ENCODE measurements around the gene LINGO3. TPM values are rescaled to one million over a fixed set of nuclear protein-coding genes. Genes with fewer than 3 reads are reported as not detected.

LINGO3 gene
- total RNA-seq, 2 experiments from 2014 or later, result 0.33 to 0.39 TPM

- Mint-ChIP-seq H3K27ac (no peak overlapping the region), H3K4me3 (no peak overlapping the region), H3K9me3 (no peaks in the 10 kb centered on the region), H3K36me3 (ENCODE audit: low read depth) (no peaks in the 10 kb centered on the region), H3K4me1 (ENCODE audit: low read depth) (peaks cover 12% of the 10 kb centered on the region), H3K27me3 (peaks cover 74% of the 10 kb centered on the region)
- TF ChIP-seq CTCF (IDR thresholded peaks at IDR 0.05), result no peak
- ATAC-seq (ENCODE audit: poor library complexity), result no peak
- Histone ChIP-seq H3K4me3 (ENCODE audit: low read length) (no peak overlapping the region), H3K36me3 (ENCODE audit: insufficient read depth, low read length) (no peaks in the 10 kb centered on the region), H3K4me1 (ENCODE audit: insufficient read depth, low read length) (peaks cover 24% of the 10 kb centered on the region), H3K9me3 (ENCODE audit: control insufficient read depth in 1 of 2, insufficient read depth in 1 of 2, low read length in 2 of 2) (peaks cover 0 to 35% of the 10 kb centered on the region in 2 experiments), H3K27me3 (ENCODE audit: control insufficient read depth in 1 of 2, insufficient read depth in 2 of 2, low read length in 2 of 2) (peaks cover 58 to 71% of the 10 kb centered on the region in 2 experiments), H3K27ac (ENCODE audit: low read depth in 1 of 2, low read length in 2 of 2) (no peak overlapping the region)
- POLR2A ChIA-PET, result no interaction called here
- CTCF ChIA-PET, result no interaction called here
- peak in 1 of 14 experiments; percentile 24 for DNase-seq
- intact Hi-C loops (cut with DNase I, micrococcal nuclease), result no loop called here
Measured at GRCh38 chr19:2307518-2308012, 389 bp downstream of the LINGO3 start.

GRCh38 chr19:2306971-2307370, 983 bp downstream of the LINGO3 start:
- intact Hi-C loops (cut with DNase I, micrococcal nuclease), result no loop called here
- Histone ChIP-seq H3K9me3 (ENCODE audit: control insufficient read depth in 1 of 2, insufficient read depth in 1 of 2, low read length in 2 of 2) (peaks cover 0 to 31% of the 10 kb centered on the region in 2 experiments), H3K4me3 (ENCODE audit: low read length) (no peak overlapping the region), H3K27ac (ENCODE audit: low read depth in 1 of 2, low read length in 2 of 2) (no peak overlapping the region), H3K4me1 (ENCODE audit: insufficient read depth, low read length) (peaks cover 29% of the 10 kb centered on the region), H3K27me3 (ENCODE audit: control insufficient read depth in 1 of 2, insufficient read depth in 2 of 2, low read length in 2 of 2) (peaks cover 56 to 66% of the 10 kb centered on the region in 2 experiments), H3K36me3 (ENCODE audit: insufficient read depth, low read length) (no peaks in the 10 kb centered on the region)
- peak overlapping the region; percentile 20 for H3K4me3 Mint-ChIP-seq
- H3K9me3 Mint-ChIP-seq, result no peaks in the 10 kb centered on the region
- H3K27me3 Mint-ChIP-seq, result peaks cover 74% of the 10 kb centered on the region
- H3K36me3 Mint-ChIP-seq (ENCODE audit: low read depth), result no peaks in the 10 kb centered on the region
- ChIA-PET POLR2A (no interaction called here), CTCF (no interaction called here)
- H3K27ac Mint-ChIP-seq, result no peak overlapping the region
- ATAC-seq (ENCODE audit: poor library complexity) (no peak), DNase-seq (peak in 1 of 14 experiments; percentile 17)
- peaks cover 12% of the 10 kb centered on the region for H3K4me1 Mint-ChIP-seq (ENCODE audit: low read depth)
- no peak for TF ChIP-seq CTCF (IDR thresholded peaks at IDR 0.05)

- no peak for DNase-seq
- Histone ChIP-seq H3K27me3 (ENCODE audit: control insufficient read depth in 1 of 2, insufficient read depth in 2 of 2, low read length in 2 of 2) (peaks cover 56 to 66% of the 10 kb centered on the region in 2 experiments), H3K27ac (ENCODE audit: low read depth in 1 of 2, low read length in 2 of 2) (no peak overlapping the region), H3K36me3 (ENCODE audit: insufficient read depth, low read length) (no peaks in the 10 kb centered on the region), H3K4me3 (ENCODE audit: low read length) (no peak overlapping the region), H3K9me3 (ENCODE audit: control insufficient read depth in 1 of 2, insufficient read depth in 1 of 2, low read length in 2 of 2) (peaks cover 0 to 31% of the 10 kb centered on the region in 2 experiments), H3K4me1 (ENCODE audit: insufficient read depth, low read length) (peaks cover 29% of the 10 kb centered on the region)
- H3K36me3 Mint-ChIP-seq (ENCODE audit: low read depth), result no peaks in the 10 kb centered on the region
- no peak for TF ChIP-seq CTCF (IDR thresholded peaks at IDR 0.05)
- H3K4me3 Mint-ChIP-seq, result no peak overlapping the region
- peaks cover 73% of the 10 kb centered on the region for H3K27me3 Mint-ChIP-seq
- ChIA-PET POLR2A (no interaction called here), CTCF (no interaction called here)
- H3K4me1 Mint-ChIP-seq (ENCODE audit: low read depth), result peaks cover 12% of the 10 kb centered on the region
- ATAC-seq (ENCODE audit: poor library complexity), result no peak
- intact Hi-C loops (cut with DNase I, micrococcal nuclease), result no loop called here
- no peaks in the 10 kb centered on the region for H3K9me3 Mint-ChIP-seq
- H3K27ac Mint-ChIP-seq, result no peak overlapping the region
Measured at GRCh38 chr19:2306281-2306806, 1.6 kb downstream of the LINGO3 start.
